Astrocyte of the hippocampus (primary cell): Measurements from ENCODE around the gene MSMP.
A peak's percentile ranks its signal among the peaks of the same experiment; 100 is the strongest.

ENCODE experiments used
- DNase-seq: peaks from one replicate; pipeline ENCODE4 v3.0.0; 2011; ENCODE audit warnings: low read depth, low spot score

Gene MSMP

DNA sequence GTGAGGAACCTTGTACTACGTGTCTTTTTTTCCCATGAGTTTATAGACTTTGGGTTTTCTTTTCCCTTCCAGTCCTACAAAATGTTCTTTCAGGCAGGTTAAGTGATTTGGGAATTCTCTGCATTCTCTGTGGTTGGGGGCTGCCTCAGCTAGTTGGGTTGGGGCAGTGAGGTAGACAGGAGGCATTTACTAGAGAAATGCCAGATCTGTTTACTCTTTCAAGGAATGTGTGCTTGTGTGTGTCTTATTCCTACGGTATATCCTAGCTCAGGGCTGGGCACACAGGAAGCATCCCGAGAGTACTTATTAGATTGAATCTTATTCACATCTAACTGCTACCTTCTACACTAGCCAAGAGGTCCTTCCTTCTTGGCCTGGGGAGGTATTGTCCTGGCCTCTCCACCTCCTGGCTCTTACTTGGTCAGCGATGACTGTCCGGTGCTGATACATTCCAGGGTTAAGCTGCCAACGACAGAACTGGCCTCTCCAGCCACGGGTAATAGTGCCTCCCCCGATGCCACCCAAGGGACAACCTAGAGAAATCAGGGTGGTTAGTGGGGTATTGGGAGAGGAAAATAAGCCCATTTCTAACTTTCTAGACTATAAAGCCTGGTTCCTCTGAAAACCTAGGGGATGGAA lies 10.1 kb downstream of the MSMP start:
- peak; percentile 39 for DNase-seq

DNA sequence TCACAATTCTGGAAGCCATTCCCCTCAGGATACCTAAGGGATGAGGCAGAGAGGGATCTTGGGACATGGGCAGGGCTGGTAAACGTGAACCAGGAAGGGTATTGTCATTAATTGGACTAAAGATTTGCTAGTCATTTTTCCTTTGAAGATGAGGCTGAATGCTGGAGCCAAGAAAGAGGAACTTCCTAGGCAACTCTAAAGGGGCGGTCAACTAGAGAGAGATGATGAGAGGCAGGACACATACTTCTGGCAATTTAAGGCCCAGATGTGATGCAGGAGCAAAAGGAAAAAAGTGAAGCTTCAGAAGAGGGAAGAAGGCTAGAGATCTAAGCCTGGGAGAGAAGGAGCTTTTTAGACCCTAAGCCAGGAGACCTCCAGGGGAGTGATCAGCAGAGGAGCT lies 10.6 kb downstream of the MSMP start:
- no peak for DNase-seq

DNA sequence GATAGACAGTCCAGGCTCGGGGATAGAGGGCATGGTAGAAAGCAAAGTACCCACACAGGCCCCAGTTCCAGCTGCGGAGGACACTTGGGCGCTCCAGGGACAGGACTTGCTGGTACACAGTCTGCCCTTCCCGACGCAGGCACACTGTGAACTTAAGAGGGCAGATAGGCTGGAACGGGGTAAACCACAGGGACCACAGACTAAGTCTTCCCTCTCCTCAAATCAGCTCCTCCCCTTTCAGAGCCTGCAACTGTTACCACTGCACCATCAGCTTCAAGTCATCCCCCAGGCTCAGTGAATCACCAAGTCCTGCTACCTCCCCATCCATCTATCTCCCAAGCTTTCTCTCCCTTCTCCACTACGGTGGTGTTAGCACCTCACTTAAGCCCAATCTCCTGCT lies 12.3 kb downstream of the MSMP start:
- DNase-seq, result no peak

DNA sequence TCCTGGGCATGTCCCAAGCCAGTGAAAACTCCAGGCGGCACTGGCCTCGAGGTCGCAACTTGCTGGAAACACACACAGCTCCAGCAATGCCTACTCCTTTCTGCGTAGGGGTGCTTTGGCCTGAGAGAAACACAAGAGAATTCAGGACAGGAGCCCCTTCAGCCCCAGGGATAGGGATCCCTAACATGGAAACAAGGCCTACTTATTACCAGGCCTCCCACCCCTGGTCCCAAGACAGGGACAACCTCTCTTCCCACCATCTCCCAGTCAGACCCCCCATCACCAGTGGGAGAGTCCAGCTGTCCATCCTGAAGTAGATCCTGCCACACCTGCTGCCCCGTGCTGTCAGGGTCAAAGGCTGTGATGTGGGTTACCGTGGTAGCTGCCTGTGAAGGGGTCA lies 13.8 kb downstream of the MSMP start:
- no peak for DNase-seq

DNA sequence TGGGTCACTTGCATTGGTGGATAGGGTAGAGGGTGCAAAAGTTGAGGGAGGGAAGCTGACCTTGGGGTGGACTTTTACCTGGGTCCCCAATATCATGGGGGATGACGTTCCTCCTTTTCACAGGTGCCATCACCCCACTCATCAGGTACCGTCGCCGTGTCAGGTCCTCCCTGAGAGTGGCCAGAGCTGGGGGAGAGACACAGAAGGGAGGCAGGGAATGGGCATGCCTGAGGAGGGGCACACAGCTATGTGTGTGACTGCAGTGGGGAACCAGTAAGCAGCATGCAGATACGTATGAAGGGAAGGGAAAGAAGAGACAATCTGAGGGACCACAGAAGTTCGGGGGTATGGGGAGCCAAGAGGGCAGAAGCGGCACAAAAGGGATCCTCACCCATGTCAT lies 15.2 kb downstream of the MSMP start:
- DNase-seq, result no peak

DNA sequence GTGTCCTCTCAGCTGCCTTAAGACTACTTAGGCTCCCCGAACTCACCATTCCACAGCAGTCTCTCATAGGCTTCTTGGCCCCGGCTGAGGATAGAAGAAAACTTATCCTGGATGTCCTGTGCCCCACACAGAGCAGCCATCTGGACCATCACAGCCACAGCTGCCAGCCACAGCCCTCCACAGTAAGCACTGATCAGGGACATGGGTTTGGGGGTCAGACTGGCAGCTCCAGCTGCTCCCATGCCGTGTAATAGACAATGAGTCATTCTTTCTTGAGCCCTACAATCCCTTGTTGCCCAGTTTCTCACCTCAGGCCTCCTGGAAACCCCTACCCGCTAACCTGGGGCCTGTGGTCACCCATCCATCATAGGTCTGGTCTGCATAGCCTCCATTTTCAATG lies 15.9 kb downstream of the MSMP start:
- DNase-seq, result no peak

DNA sequence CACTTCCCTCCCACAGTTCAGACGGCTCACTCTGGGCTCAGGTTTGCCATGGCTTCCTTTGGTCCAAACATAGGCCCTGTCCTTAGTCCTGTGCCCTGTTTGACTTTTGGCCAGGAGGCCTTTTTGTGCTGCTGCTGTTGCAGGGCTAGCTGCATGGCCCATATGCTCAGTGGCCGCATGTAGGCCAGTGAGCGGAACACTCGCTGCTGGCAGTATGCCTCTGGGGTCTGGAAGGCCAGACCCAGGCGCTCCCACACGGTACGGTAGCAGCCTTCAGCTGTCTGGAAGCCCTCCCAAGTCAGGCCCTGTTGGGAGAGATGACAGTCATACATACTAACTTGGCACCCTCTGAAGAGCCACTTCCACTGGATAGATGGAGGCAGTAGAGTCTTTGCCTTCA lies 16.9 kb downstream of the MSMP start:
- no peak for DNase-seq

DNA sequence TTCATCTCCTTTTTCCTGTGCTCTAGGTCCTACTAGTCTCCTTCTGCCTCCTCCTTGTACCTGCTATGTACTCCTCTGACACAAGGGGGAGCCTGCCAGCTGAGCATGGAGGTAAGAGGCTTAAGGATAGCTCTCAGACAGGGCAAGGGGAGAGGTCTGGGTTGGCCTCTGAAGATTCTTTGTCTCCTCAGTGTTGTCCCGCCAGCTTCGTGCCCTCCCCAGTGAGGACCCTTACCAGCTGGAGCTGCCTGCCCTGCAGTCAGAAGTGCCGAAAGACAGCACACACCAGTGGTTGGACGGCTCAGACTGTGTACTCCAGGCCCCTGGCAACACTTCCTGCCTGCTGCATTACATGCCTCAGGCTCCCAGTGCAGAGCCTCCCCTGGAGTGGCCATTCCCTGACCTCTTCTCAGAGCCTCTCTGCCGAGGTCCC lies 17.9 kb downstream of the MSMP start:
- peak; percentile 87 for DNase-seq

DNA sequence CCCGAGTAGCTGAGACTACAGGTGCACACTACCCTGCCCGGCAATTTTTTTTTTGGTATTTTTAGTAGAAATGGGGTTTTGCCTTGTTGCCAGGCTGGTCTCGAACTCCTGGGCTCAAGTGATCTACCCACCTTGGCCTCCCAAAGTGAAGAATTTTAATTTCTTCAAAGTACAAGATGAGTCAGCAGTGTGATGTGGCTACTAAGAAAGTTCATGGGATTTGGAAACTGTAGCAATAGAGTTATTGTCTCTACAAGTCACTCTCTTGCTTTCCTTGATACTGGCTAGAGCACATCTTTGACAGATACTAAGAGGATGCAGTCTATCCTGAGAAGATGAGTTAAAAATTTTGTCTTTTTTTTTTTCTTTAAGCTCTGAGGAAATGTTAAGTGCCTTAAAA lies 20.0 kb downstream of the MSMP start:
- no peak for DNase-seq

DNA sequence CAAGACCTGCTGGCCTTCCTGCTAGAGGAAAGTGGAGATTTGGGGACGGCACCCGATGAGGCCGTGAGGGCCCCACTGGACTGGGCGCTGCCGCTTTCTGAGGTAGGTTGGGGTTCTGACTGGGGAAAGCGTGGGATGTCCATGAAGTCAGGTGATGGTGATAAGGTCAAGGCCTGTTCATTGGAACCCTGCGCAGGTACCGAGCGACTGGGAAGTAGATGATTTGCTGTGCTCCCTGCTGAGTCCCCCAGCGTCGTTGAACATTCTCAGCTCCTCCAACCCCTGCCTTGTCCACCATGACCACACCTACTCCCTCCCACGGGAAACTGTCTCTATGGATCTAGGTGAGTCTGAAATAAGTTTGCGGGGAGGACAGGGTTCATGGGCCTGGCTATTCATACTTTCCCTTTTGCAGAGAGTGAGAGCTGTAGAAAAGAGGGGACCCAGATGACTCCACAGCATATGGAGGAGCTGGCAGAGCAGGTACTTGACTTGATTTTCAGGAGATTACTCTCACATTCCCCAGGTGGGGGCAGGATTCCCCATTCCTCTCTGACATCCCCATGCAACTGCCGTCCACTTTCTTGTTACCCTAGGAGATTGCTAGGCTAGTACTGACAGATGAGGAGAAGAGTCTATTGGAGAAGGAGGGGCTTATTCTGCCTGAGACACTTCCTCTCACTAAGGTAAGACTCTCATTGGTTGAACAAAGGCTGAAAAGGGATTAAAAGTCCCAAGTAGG lies 21.1 kb downstream of the MSMP start:
- peak; percentile 74 for DNase-seq

DNA sequence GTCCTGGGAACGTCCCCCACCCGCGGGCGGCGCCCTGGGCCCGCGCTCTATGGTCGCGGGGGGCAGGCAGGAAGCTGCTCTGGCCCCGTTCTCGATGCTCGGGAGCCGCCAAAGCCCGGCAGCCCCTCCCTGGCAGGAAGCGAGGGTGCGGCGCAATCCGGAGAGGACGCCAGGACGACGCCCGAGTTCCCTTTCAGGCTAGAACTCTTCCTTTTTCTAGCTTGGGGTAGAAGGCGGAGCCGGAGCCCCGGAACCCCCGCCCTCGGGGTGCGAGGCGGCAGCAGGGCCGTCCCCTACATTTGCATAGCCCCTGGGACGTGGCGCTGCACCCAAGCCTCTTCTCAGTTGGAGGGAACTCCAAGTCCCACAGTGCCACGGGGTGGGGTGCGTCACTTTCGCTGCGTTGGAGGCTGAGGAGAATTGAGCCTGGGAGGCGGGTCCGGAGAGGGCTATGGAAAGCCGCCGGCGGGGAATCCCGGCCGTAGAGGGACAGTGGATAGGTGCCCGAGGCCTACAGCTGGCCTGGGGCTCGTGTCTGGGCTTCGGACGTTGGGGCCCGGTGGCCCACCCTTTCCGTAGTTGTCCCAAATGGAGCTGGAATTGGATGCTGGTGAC lies 21.8 kb downstream of the MSMP start, which contains the start of the genes CREB3 and TLN1:
Gene CREB3 (plus strand): TSS at position 482 of the 615 bp plus-strand sequence. CDS start 107 bp downstream, at position 589.
Gene TLN1 (minus strand): TSS at position 11 of the 615 bp plus-strand sequence. CDS start 6,501 bp downstream, outside the sequence.
- DNase-seq, result peak; percentile 99

DNA sequence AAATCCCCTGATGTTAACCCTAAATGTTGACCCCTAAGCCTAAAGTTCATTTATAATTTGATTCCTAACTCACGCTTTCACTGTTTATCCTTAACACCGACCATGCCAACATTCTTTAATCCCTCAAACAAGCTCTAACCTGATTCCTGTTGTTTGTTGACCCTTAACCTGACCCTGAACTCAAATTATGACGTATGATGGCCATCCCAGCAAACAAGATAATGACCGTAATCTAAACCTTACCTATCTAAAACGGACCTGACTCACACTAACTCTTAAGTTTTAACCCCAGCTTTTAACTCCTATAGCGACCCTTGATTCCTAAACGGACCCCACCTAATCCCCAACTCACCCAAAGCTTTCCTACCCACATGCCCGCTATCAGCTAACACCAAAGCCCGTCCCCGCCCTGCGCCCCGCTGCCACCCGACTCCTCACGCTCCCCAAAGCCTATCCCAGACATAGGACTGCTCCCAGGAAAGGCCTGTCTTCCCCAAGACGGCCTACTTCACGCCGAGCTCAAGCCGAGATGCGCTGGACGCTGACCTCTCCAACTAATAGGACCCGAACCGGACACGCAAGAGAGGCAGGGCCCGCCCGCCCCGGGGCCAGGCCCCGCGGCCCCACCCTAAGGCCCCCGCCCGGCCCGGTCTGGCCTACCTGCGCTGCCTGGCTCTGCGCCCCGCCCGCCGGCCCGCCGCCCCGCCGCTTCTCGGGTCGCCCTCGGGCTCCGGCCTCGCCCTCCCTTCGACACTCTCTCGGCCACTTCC lies 22.5 kb downstream of the MSMP start:
- DNase-seq, result no peak

DNA sequence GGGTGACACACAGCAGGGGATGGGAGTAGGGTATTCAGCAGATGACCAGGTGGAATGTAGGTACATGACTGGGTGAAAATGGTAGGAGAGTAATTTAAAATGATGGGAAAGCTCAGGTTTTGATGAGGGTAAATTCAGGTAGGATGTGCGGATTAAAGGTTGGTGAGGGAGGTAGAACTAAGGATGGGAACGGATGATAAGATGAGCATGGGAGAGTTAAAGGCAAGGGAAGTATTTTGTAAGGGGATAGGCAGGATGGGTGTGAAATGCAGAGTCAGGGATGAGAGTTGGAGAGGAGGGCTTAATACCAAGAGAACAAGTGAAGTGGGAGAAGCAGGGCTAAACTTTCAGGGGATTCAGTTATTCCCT lies 23.6 kb downstream of the MSMP start:
- no peak for DNase-seq

DNA sequence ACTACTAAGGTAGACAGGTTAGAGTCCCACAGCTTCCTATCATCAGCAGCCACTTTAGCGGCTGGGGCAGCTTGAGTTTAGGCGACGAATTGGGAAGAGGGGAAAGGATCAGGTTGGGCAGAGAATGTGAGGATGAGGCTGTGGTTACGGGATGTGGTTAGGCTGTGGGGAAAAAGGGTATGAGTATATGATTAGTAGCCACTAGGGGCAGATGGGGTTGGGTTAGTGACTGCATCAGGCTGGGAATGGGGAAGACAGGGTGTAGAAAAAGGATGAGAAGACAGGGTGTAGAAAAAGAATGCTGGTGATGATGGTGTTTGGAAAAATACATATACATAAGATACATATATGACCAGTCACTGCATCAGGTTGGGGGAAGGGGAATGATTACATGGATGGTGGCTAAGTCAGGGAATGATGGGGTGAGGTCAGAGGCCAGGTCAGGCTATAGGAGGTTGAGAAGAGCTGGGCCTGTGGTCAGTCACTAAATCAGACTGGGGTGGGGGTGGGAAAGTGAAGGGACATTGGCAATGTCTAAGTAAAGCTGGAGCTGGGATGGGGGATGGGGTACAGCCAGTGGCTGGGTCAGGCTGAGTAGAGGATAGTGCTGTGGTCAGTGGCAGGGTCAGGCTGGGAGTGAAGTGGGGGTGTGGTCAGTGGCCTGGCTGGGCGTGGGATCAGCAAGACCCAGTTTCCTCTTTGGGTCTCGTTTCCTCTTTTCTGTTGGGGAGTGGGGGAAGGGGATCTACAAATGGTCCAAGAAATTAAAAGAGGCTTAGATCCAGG lies 24.2 kb downstream of the MSMP start:
- peak; percentile 87 for DNase-seq

DNA sequence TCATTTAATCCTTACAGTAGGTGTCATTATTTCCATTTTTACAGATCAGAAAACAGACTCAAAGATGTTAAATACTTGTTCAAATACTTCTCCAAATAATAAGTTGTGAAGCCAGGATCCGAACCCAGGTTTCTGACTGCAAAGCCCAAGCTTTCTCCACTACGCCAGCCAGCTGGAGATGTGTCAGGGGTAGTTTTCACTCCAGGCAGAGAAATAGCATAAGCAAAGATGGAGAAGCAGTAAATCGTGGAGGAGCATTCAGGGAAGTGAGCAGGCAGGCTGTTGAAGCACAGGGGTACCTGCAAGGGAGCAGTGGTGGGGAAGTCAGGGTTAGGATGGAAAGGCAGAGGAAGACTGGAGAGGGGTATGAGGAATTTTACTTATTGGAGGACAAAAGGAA lies 25.0 kb downstream of the MSMP start:
- DNase-seq, result peak; percentile 11

DNA sequence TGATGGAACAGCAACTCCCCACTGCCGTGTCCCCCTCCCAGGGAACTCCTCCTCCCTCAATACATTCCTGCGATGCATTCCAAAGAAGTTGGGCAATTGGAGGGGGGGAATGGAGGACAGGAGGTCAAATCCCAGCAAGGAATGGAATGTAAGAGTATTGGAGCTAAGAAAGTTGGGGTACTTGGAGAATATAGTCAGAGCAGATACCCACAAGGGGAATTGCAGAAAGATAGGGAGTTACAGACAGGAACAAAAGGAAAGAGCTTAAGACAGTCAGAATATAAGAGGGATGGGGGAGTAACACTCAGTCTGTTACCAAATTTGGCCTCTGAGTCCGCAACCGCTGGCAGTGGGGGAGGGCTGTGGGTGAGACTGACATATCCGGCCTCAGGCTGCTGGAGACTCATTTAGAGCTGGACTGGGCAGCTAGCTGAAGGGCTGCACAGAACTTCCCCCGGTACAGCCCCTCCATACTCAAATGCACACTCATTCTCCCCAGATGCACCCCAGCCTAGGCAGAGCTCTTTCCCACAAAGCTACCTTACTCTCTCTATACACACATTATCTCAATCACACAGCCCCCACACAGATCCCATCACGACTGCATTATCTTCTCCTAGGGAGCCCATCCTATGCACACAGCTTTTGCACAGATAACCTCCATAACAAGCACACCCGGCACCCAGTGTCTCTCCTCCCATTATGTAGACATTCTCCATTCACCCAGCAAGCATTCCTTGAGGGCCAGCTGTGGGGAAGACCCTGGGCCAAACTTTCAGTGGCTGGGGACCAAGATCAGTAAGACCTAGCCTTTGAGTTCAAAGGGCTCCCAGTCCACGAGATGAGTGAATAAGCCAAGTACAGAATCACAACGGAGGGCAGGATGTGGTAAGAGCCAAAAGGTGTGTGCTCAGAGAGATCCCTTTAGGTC lies 25.8 kb downstream of the MSMP start:
- DNase-seq, result peak; percentile 93

DNA sequence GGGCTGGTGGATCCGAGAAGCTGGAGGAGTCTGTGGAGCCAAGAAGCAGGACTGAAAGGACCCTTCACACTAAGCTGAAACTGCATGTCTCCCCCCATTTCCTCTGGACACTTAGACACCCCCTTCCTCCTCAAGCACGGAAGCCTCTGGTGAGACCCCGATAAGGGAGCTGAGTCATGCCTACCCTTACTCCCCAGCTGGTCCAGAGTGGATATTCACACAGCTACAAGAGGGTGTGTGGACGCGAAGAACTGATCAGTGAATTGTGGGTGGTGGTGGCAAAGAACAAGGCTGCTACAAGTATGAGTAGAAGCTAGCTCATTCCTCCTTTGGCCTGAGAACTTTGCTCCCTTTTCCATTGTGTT lies 26.4 kb downstream of the MSMP start:
- no peak for DNase-seq

DNA sequence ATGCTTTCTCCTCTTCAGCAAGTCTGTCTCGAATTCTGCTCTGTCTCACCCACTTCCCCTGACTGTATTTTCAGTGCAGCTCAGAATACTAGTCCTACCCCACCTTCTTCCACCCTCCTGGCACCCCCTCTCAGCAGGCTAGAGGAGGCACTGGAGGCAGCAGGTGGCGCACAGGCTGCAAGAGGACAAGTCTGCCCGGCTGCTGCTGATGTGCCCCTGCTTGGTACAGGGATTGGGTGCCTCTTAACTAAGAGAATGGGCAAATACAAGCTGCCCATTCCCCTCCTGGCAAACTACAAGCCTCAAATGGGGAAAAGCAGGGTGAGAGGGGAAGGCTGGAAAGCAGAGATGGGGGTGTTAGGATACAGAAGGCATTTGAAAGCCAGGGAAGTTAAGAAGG lies 27.1 kb downstream of the MSMP start:
- peak; percentile 74 for DNase-seq

DNA sequence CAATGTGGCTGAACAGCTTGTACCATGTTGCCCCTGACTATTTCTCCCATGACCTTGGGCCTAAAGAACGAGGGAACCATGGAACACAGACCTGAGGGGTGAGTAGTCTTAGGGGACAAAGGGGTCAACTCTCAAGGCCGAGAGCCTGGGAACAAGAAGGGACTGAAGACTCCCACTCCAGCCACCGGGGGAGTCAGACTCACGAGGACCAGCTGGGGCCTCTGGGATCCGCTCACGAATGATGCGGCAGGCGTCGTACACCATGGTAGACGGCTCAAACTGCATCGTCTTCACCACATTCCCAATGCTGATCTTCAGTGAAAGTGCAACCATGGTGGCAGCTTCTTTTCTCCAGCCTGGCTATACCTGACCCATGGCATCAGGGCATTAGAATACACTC lies 28.7 kb downstream of the MSMP start:
- no peak for DNase-seq

DNA sequence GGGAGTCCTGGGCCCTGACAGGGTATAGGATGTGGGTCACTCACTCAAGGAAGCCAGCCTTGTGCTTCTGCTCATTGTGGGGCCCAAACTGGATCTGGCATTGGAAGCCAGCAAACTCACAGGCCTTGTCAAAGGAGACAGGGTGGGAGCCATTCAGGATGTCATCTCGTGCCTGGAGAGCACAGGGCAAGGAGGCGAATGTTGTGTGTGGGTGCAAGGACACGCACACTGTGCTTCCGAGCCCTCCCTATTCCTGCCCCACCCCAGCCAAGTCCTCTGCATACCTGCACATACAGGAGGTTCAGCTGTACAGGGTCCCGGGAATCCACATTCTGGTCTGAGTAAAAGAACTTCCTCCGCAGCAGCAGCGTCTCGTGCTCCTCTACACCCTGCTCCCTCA lies 30.2 kb downstream of the MSMP start:
- no peak for DNase-seq
